DMS153 treated with DMSO at 0.1 percent for 48 hours (cell line): ENCODE measurements around the gene RHBDF2.
"Not testable (repeated sequence)": the region's sequence is repeated elsewhere in the genome, so short reads cannot be mapped to it uniquely, and the experiment has no call there.

Experiments
- DNase-seq: peaks from one replicate; lab custom pipeline; 2025; ENCODE audit not compliant: unreplicated experiment; lab: John Stamatoyannopoulos, UW

RHBDF2 gene

GRCh38 chr17:76538281-76538931 is 37.2 kb upstream of the RHBDF2 start:
- DNase-seq: no peak

GRCh38 chr17:76537578-76538280 is 36.5 kb upstream of the RHBDF2 start, which contains the start of gene CYGB:
CYGB (minus strand) TSS chr17:76537709; CDS start chr17:76537542, 167 bp downstream.
- DNase-seq: no peak

- DNase-seq: no peak
Measured at GRCh38 chr17:76537288-76537577, 36.0 kb upstream of the RHBDF2 start.

- no peak for DNase-seq
Measured at GRCh38 chr17:76536511-76537287, 35.5 kb upstream of the RHBDF2 start.

- DNase-seq: no peak
Measured at GRCh38 chr17:76535788-76536510, 34.7 kb upstream of the RHBDF2 start.

GRCh38 chr17:76534831-76535732 is 33.9 kb upstream of the RHBDF2 start:
- DNase-seq: no peak

- not testable (repeated sequence) for DNase-seq
Measured at GRCh38 chr17:76533640-76534359, 32.6 kb upstream of the RHBDF2 start.

GRCh38 chr17:76532072-76532651 is 30.9 kb upstream of the RHBDF2 start:
- DNase-seq: no peak

GRCh38 chr17:76531486-76532038 is 30.3 kb upstream of the RHBDF2 start:
- no peak for DNase-seq

GRCh38 chr17:76530811-76531485 is 29.7 kb upstream of the RHBDF2 start:
- no peak for DNase-seq

GRCh38 chr17:76530095-76530723 is 29.0 kb upstream of the RHBDF2 start:
- no peak for DNase-seq

- DNase-seq: no peak
Measured at GRCh38 chr17:76529224-76530094, 28.2 kb upstream of the RHBDF2 start.

GRCh38 chr17:76528528-76529223 is 27.5 kb upstream of the RHBDF2 start:
- DNase-seq: no peak

GRCh38 chr17:76528156-76528527 is 26.9 kb upstream of the RHBDF2 start:
- no peak for DNase-seq

- no peak for DNase-seq
Measured at GRCh38 chr17:76527430-76528111, 26.3 kb upstream of the RHBDF2 start.

GRCh38 chr17:76527016-76527415 is 25.8 kb upstream of the RHBDF2 start:
- DNase-seq: not testable (repeated sequence)
